ENCODE data around the gene UGT1A10. TPM values are rescaled to one million over a fixed set of nuclear protein-coding genes. Genes with fewer than 3 reads are reported as not detected.

UGT1A10 gene
- total and polyA plus RNA-seq, 4 donors: 0.03 to 0.14 TPM; not detected in 2

- Histone ChIP-seq H3K36me3 (ENCODE audit: control insufficient read depth in 4 of 4, insufficient read depth in 4 of 4, low read length in 4 of 4) (no peaks in the 10 kb centered on the region), H3K27ac (ENCODE audit: low read depth in 1 of 2, low read length in 1 of 2) (no peak overlapping the region), H3K9ac (ENCODE audit: insufficient read depth in 1 of 2, low read length in 2 of 2) (no peak overlapping the region), H3K4me3 (no peak overlapping the region), H3K9me3 (ENCODE audit: control insufficient read depth in 4 of 4, insufficient read depth in 3 of 4, low read length in 3 of 4) (peaks cover 0 to 2% (median 0%) of the 10 kb centered on the region in 4 donors), H3K27me3 (ENCODE audit: control insufficient read depth in 3 of 3, insufficient read depth in 3 of 3, low read length in 2 of 3) (no peaks in the 10 kb centered on the region), H3K4me1 (ENCODE audit: control insufficient read depth in 5 of 5, insufficient read depth in 5 of 5, low read length in 5 of 5) (no peaks in the 10 kb centered on the region)
- ATAC-seq (ENCODE audit: insufficient read depth, low FRiP score) (no peak), DNase-seq (no peak)
- no peak for TF ChIP-seq CTCF (IDR thresholded peaks at IDR 0.05; ENCODE audit: control extremely low read depth, extremely low read depth)
- 85 to 88% methylated on average over 3 of the region's 3 CpGs for WGBS, 2 donors
Measured at GRCh38 chr2:233813236-233814055, 177.2 kb downstream of the UGT1A10 start.

- no peak for ATAC-seq (ENCODE audit: insufficient read depth, low FRiP score)
- Histone ChIP-seq H3K9ac (ENCODE audit: insufficient read depth in 1 of 2, low read length in 2 of 2) (no peak overlapping the region), H3K27ac (ENCODE audit: low read depth in 1 of 2, low read length in 1 of 2) (no peak overlapping the region), H3K27me3 (ENCODE audit: control insufficient read depth in 3 of 3, insufficient read depth in 3 of 3, low read length in 2 of 3) (no peaks in the 10 kb centered on the region), H3K4me3 (no peak overlapping the region), H3K4me1 (ENCODE audit: control insufficient read depth in 5 of 5, insufficient read depth in 5 of 5, low read length in 5 of 5) (no peaks in the 10 kb centered on the region), H3K36me3 (ENCODE audit: control insufficient read depth in 4 of 4, insufficient read depth in 4 of 4, low read length in 4 of 4) (no peaks in the 10 kb centered on the region), H3K9me3 (ENCODE audit: control insufficient read depth in 4 of 4, insufficient read depth in 3 of 4, low read length in 3 of 4) (peaks cover 0 to 3% (median 0%) of the 10 kb centered on the region in 4 donors)
- TF ChIP-seq CTCF (IDR thresholded peaks at IDR 0.05; ENCODE audit: control extremely low read depth, extremely low read depth): no peak
- WGBS, 2 donors: 69 to 82% methylated on average over 2 of the region's 2 CpGs
- DNase-seq: no peak
Measured at GRCh38 chr2:233814056-233814835, 178.0 kb downstream of the UGT1A10 start.

- no peak for DNase-seq
- Histone ChIP-seq H3K4me3 (no peak overlapping the region), H3K4me1 (ENCODE audit: control insufficient read depth in 5 of 5, insufficient read depth in 5 of 5, low read length in 5 of 5) (no peaks in the 10 kb centered on the region), H3K27me3 (ENCODE audit: control insufficient read depth in 3 of 3, insufficient read depth in 3 of 3, low read length in 2 of 3) (no peaks in the 10 kb centered on the region), H3K36me3 (ENCODE audit: control insufficient read depth in 4 of 4, insufficient read depth in 4 of 4, low read length in 4 of 4) (no peaks in the 10 kb centered on the region), H3K9ac (ENCODE audit: insufficient read depth in 1 of 2, low read length in 2 of 2) (no peak overlapping the region), H3K9me3 (ENCODE audit: control insufficient read depth in 4 of 4, insufficient read depth in 3 of 4, low read length in 3 of 4) (peaks cover 0 to 3% (median 0%) of the 10 kb centered on the region in 4 donors), H3K27ac (ENCODE audit: low read depth in 1 of 2, low read length in 1 of 2) (no peak overlapping the region)
- 76 to 94% methylated on average over 6 of the region's 6 CpGs for WGBS, 2 donors
- no peak for TF ChIP-seq CTCF (IDR thresholded peaks at IDR 0.05; ENCODE audit: control extremely low read depth, extremely low read depth)
- no peak for ATAC-seq (ENCODE audit: insufficient read depth, low FRiP score)
Measured at GRCh38 chr2:233815861-233816260, 179.6 kb downstream of the UGT1A10 start.

Measured in lung (tissue), 12 donors.